HEK293 (cell line): ENCODE data around the gene MYO18B.

Experiments used
- CTCF ChIA-PET: fragments of 350-600 bp; formaldehyde crosslinking; extraction: SDS; loops from one replicate; lab custom pipeline; 2021; ENCODE audit warnings: antibody characterized with exemption; lab: Yijun Ruan, JAX
- POLR2A ChIA-PET: fragments of 300-600 bp; formaldehyde crosslinking; extraction: SDS; loops from one replicate; lab custom pipeline; 2020; ENCODE audit warnings: antibody characterized with exemption, inconsistent platforms; lab: Yijun Ruan, JAX
- H3K27ac ChIP-seq: fragments of 200-500 bp; sonication (Bioruptor generic); 2 replicates; pipeline ENCODE4 v1.5.1; 2014; ENCODE audit warnings: low read depth, low read length, control low read depth, inconsistent platforms; ENCODE audit errors: extremely low read depth
- H3K36me3 ChIP-seq, 2 experiments: fragments of 200-500 bp in 1 of 2; sonication (Bioruptor generic) in 1 of 2; 1 replicate in 1 of 2; 2 replicates in 1 of 2; pipeline ENCODE4 v1.5.1; 2014 to 2017; ENCODE audit warnings: inconsistent platforms in 2 of 2, low read length in 2 of 2; ENCODE audit not compliant: control insufficient read depth in 2 of 2, insufficient read depth in 1 of 2
- H3K4me1 ChIP-seq: fragments of 200-500 bp; sonication (Bioruptor generic); 2 replicates; pipeline ENCODE4 v1.5.1; 2014; ENCODE audit warnings: mild to moderate bottlenecking, low read length, inconsistent platforms; ENCODE audit not compliant: control insufficient read depth, insufficient read depth
- H3K4me3 ChIP-seq: 2 replicates; pipeline ENCODE4 v1.5.1; 2011; ENCODE audit warnings: low read depth, mild to moderate bottlenecking, control low read depth, low read length, moderate library complexity
- H3K9me3 ChIP-seq: fragments of 200-500 bp; sonication (Bioruptor generic); 2 replicates; pipeline ENCODE4 v1.5.1; 2014; ENCODE audit warnings: low read depth, low read length, inconsistent platforms; ENCODE audit not compliant: control insufficient read depth, insufficient read depth
- ATF2 ChIP-seq: fragments of 450-650 bp; formaldehyde crosslinking; IDR thresholded peaks from 2 replicates; pipeline ENCODE4 v1.5.1; 2016; ENCODE audit warnings: missing biosample characterization, missing genetic modification characterization, low read depth
- BCL11A ChIP-seq: fragments of 450-650 bp; formaldehyde crosslinking; IDR thresholded peaks from 2 replicates; pipeline ENCODE4 v1.5.1; 2016; ENCODE audit warnings: low read depth, missing biosample characterization, missing genetic modification characterization
- BCL11B ChIP-seq: fragments of 450-650 bp; formaldehyde crosslinking; IDR thresholded peaks from 2 replicates; pipeline ENCODE4 v1.5.1; 2016; ENCODE audit warnings: low read depth, missing biosample characterization, missing genetic modification characterization
- CTCF ChIP-seq: fragments of 450-650 bp; formaldehyde crosslinking; IDR thresholded peaks from 2 replicates; pipeline ENCODE4 v1.5.1; 2016; ENCODE audit warnings: missing biosample characterization, missing genetic modification characterization
- HOXA7 ChIP-seq: sonication (generic); formaldehyde crosslinking; IDR thresholded peaks from 2 replicates; pipeline ENCODE4 v1.8.1; 2022; ENCODE audit warnings: missing genetic modification reagents, borderline replicate concordance
- KLF9 ChIP-seq: fragments of 450-650 bp; formaldehyde crosslinking; IDR thresholded peaks from 2 replicates; pipeline ENCODE4 v1.5.1; 2016; ENCODE audit warnings: missing biosample characterization, missing genetic modification characterization, low read depth
- REPIN1 ChIP-seq: fragments of 450-650 bp; formaldehyde crosslinking; IDR thresholded peaks from 2 replicates; pipeline ENCODE4 v1.5.1; 2017; ENCODE audit warnings: missing biosample characterization, missing genetic modification characterization, low read depth
- SCRT1 ChIP-seq: fragments of 450-650 bp; formaldehyde crosslinking; IDR thresholded peaks from 2 replicates; pipeline ENCODE4 v1.5.1; 2016; ENCODE audit warnings: missing biosample characterization, missing genetic modification characterization, borderline replicate concordance
- ZBTB6 ChIP-seq: fragments of 450-650 bp; formaldehyde crosslinking; IDR thresholded peaks from 2 replicates; pipeline ENCODE4 v1.5.1; 2017; ENCODE audit warnings: missing biosample characterization, missing genetic modification characterization
- ZFHX2 ChIP-seq: fragments of 450-650 bp; formaldehyde crosslinking; conservative IDR thresholded peaks from 2 replicates; pipeline ENCODE4 v1.5.1; 2016; ENCODE audit warnings: missing biosample characterization, missing genetic modification characterization
- ZFP3 ChIP-seq: fragments of 450-650 bp; formaldehyde crosslinking; IDR thresholded peaks from 2 replicates; pipeline ENCODE4 v1.5.1; 2016; ENCODE audit warnings: low read depth, missing biosample characterization, missing genetic modification characterization
- ZNF211 ChIP-seq: fragments of 450-650 bp; formaldehyde crosslinking; IDR thresholded peaks from 2 replicates; pipeline ENCODE4 v1.5.1; 2016; ENCODE audit warnings: low read depth, missing biosample characterization, missing genetic modification characterization
- ZNF350 ChIP-seq: fragments of 450-650 bp; formaldehyde crosslinking; IDR thresholded peaks from 2 replicates; pipeline ENCODE4 v1.5.0; 2017; ENCODE audit warnings: missing biosample characterization, mild to moderate bottlenecking, missing genetic modification characterization
- ZNF394 ChIP-seq: fragments of 450-650 bp; formaldehyde crosslinking; IDR thresholded peaks from 2 replicates; pipeline ENCODE4 v1.5.1; 2016; ENCODE audit warnings: missing biosample characterization, missing genetic modification characterization, mild to moderate bottlenecking, moderate library complexity, borderline replicate concordance
- ZNF404 ChIP-seq: fragments of 450-650 bp; formaldehyde crosslinking; IDR thresholded peaks from 2 replicates; pipeline ENCODE4 v1.5.1; 2017; ENCODE audit warnings: missing biosample characterization, missing genetic modification characterization
- ZNF549 ChIP-seq: fragments of 450-650 bp; IDR thresholded peaks from 2 replicates; pipeline ENCODE4 v1.5.1; 2018; ENCODE audit warnings: missing biosample characterization, missing genetic modification characterization, mild to moderate bottlenecking, inconsistent platforms, moderate library complexity
- ZNF585B ChIP-seq: fragments of 450-650 bp; formaldehyde crosslinking; IDR thresholded peaks from 2 replicates; pipeline ENCODE4 v1.5.1; 2016; ENCODE audit warnings: missing biosample characterization, missing genetic modification characterization
- ZNF654 ChIP-seq: fragments of 450-650 bp; formaldehyde crosslinking; IDR thresholded peaks from 2 replicates; pipeline ENCODE4 v1.5.1; 2016; ENCODE audit warnings: low read depth, missing biosample characterization, missing genetic modification characterization
- ZNF704 ChIP-seq: fragments of 450-650 bp; formaldehyde crosslinking; IDR thresholded peaks from 2 replicates; pipeline ENCODE4 v1.5.1; 2016; ENCODE audit warnings: missing biosample characterization, missing genetic modification characterization
- ZNF843 ChIP-seq: fragments of 450-650 bp; formaldehyde crosslinking; IDR thresholded peaks from 2 replicates; pipeline ENCODE4 v1.5.1; 2016; ENCODE audit warnings: missing biosample characterization, missing genetic modification characterization
- ZSCAN18 ChIP-seq: fragments of 450-650 bp; formaldehyde crosslinking; IDR thresholded peaks from 2 replicates; pipeline ENCODE4 v1.5.1; 2016; ENCODE audit warnings: missing biosample characterization, missing genetic modification characterization
- ZSCAN30 ChIP-seq: fragments of 450-650 bp; IDR thresholded peaks from 2 replicates; pipeline ENCODE4 v1.5.1; 2018; ENCODE audit warnings: missing biosample characterization, mild to moderate bottlenecking, missing genetic modification characterization, moderate library complexity

Gene MYO18B

GRCh38 chr22:25702040-25702439 is 39.9 kb upstream of the MYO18B start:
- no peaks in the 10 kb centered on the region for H3K4me1 ChIP-seq
- TF ChIP-seq CTCF (tag by site-specific recombination) (peak; percentile 22; the same call in 1 of the 2 replicates), ZNF654 (tag by site-specific recombination) (peak; percentile 48), BCL11A (no peak)
- H3K27ac ChIP-seq = no peak overlapping the region
- CTCF ChIA-PET = interaction anchor here (0.6 to 2.3 kb wide), 8 partner anchors 11 to 258 kb away, joined by 3 to 20 read pairs (median 3); no protein-coding TSS in a partner anchor
- H3K9me3 ChIP-seq = no peaks in the 10 kb centered on the region
- POLR2A ChIA-PET = no interaction called here
- H3K36me3 ChIP-seq = no peaks in the 10 kb centered on the region; a peak in 1 of 3 replicates
- H3K4me3 ChIP-seq = no peak overlapping the region

- H3K9me3 ChIP-seq = no peaks in the 10 kb centered on the region
- TF ChIP-seq SCRT1 (tag by site-specific recombination) (no peak), ZSCAN30 (no peak), ZNF704 (tag by site-specific recombination) (no peak), ZFHX2 (tag by site-specific recombination) (no peak), HOXA7 (CRISPR knock-in tag) (no peak), ZNF394 (tag by site-specific recombination) (no peak), KLF9 (tag by site-specific recombination) (no peak), REPIN1 (tag by site-specific recombination) (no peak), ZFP3 (no peak), BCL11B (tag by site-specific recombination) (no peak), ZNF404 (no peak), ZNF843 (no peak), ZBTB6 (tag by site-specific recombination) (no peak), ZNF350 (tag by site-specific recombination) (no peak), ZNF585B (tag by site-specific recombination) (no peak), ATF2 (tag by site-specific recombination) (no peak), ZSCAN18 (tag by site-specific recombination) (no peak), ZNF211 (tag by site-specific recombination) (no peak), ZNF549 (tag by site-specific recombination) (no peak)
- ChIA-PET CTCF (interaction anchor here (0.6 to 2.3 kb wide), 9 partner anchors 58 to 259 kb away, joined by 3 to 20 read pairs (median 3); no protein-coding TSS in a partner anchor), POLR2A (no interaction called here)
- H3K4me3 ChIP-seq = no peak overlapping the region
- no peak overlapping the region for H3K27ac ChIP-seq
- no peaks in the 10 kb centered on the region; a peak in 1 of 3 replicates for H3K36me3 ChIP-seq
- no peaks in the 10 kb centered on the region for H3K4me1 ChIP-seq
Observed at GRCh38 chr22:25702571-25703167, 39.3 kb upstream of the MYO18B start.
